Fibroblast of lung (primary cell): Measurements from ENCODE around the gene ZNF277. TPM values are rescaled to one million over a fixed set of nuclear protein-coding genes. Genes with fewer than 3 reads are reported as not detected.

ENCODE experiments used
- DNase-seq, 2 donors: peaks; one replicate each; pipeline versions ENCODE4 v3.0.0 to v3.0.0-alpha.2; 2010; ENCODE audit warnings: low read depth in 2 of 2
- H2AFZ ChIP-seq: 2 replicates; pipeline ENCODE4 v1.5.1; 2012; ENCODE audit warnings: low read length, control low read depth, inconsistent platforms
- H3K27ac ChIP-seq: 2 replicates; pipeline ENCODE4 v1.5.1; 2011; ENCODE audit warnings: low read length, control low read depth; ENCODE audit not compliant: insufficient read depth
- H3K27me3 ChIP-seq: 2 replicates; pipeline ENCODE4 v1.5.1; 2011; ENCODE audit warnings: mild to moderate bottlenecking, low read length; ENCODE audit not compliant: control insufficient read depth, insufficient read depth
- H3K36me3 ChIP-seq: 2 replicates; pipeline ENCODE4 v1.5.1; 2011; ENCODE audit warnings: low read length; ENCODE audit not compliant: control insufficient read depth, insufficient read depth
- H3K4me1 ChIP-seq: 2 replicates; pipeline ENCODE4 v1.5.1; 2011; ENCODE audit warnings: low read length; ENCODE audit not compliant: control insufficient read depth, insufficient read depth; ENCODE audit errors: extremely low read depth
- H3K4me2 ChIP-seq: 2 replicates; pipeline ENCODE4 v1.5.1; 2011; ENCODE audit warnings: low read length, control low read depth; ENCODE audit not compliant: insufficient read depth; ENCODE audit errors: extremely low read depth
- H3K4me3 ChIP-seq, 4 experiments: fragments of 200-600 bp in 1 of 4; sonication (generic) in 1 of 4; replicated peaks in 1 of 4; 2 replicates each; pipeline ENCODE4 v1.5.1; 2011 to 2016; ENCODE audit warnings: low read length in 4 of 4, low read depth in 3 of 4, mild to moderate bottlenecking in 3 of 4, control low read depth in 2 of 4, inconsistent platforms in 1 of 4, mixed read lengths in 1 of 4; ENCODE audit not compliant: insufficient read depth in 1 of 4; ENCODE audit errors: control extremely low read depth in 1 of 4
- H3K79me2 ChIP-seq: 2 replicates; pipeline ENCODE4 v1.5.1; 2012; ENCODE audit warnings: mild to moderate bottlenecking, low read length, inconsistent platforms; ENCODE audit not compliant: control insufficient read depth, insufficient read depth
- H3K9ac ChIP-seq: 2 replicates; pipeline ENCODE4 v1.5.1; 2011; ENCODE audit warnings: mild to moderate bottlenecking, low read length, control low read depth; ENCODE audit not compliant: insufficient read depth
- H3K9me3 ChIP-seq: 2 replicates; pipeline ENCODE4 v1.5.1; 2012; ENCODE audit warnings: low read depth, low read length; ENCODE audit not compliant: control insufficient read depth, insufficient read depth
- H4K20me1 ChIP-seq: 2 replicates; pipeline ENCODE4 v1.5.1; 2011; ENCODE audit warnings: low read length; ENCODE audit not compliant: control insufficient read depth, insufficient read depth; ENCODE audit errors: extremely low read depth
- EZH2 ChIP-seq: IDR thresholded peaks from 2 replicates; pipeline ENCODE4 v1.5.1; 2012; ENCODE audit warnings: low read length, control low read depth, mild to moderate bottlenecking; ENCODE audit errors: missing control alignments
- polyA plus RNA-seq, 2 donors: library from polyadenylated mRNA; depleted of rRNA in 1 of 2; stranded (reverse) in 1 of 2; unstranded in 1 of 2; fragments of >200 nt; gene quantifications; 2 replicates each; pipeline ENCODE4 v1.2.1, GENCODE V29; 2011 to 2012; ENCODE audit warnings: missing spikeins in 1 of 2
- total RNA-seq: library from RNA; depleted of rRNA; stranded (reverse); fragments of >200 nt; gene quantifications from 2 replicates; pipeline ENCODE4 v1.2.1, GENCODE V29; 2014
- TF ChIP-seq, protein P1 (sequence below), 2 donors: IDR thresholded peaks in 1 of 2; conservative IDR thresholded peaks in 1 of 2; 1 replicate in 1 of 2; 2 replicates in 1 of 2; pipeline ENCODE4 v1.5.1; 2011 to 2012; ENCODE audit warnings: low read length in 2 of 2, control low read depth in 1 of 2, inconsistent platforms in 1 of 2, low read depth in 1 of 2, mild to moderate bottlenecking in 1 of 2

ZNF277 gene
- total and polyA plus RNA-seq, 2 donors (not counting 1 experiment from before 2014, with no cell fraction given): 23.1 to 66.6 TPM

DNA sequence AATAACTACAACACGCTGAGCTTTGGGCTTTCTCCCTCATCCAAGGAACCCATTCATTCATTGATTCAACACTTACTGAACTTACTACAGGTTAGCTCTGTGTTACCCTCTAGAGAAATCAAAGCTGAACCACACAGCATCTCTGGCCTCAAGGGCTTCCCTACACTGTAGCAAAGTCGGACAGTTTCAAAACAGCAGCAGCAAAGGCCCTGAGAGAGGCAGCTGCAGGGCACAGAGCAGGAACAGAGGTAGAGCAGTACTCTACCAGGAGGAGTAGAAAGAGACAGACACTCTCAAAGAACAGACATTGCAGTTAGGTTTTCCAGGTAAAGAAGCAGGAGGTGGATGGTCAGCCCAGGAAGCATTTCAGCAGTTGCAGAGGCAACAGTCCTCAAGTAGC is 16.4 kb upstream of the ZNF277 start:
- H3K36me3 ChIP-seq: no peaks in the 10 kb centered on the region
- H4K20me1 ChIP-seq: no peaks in the 10 kb centered on the region
- no peak overlapping the region for H3K27ac ChIP-seq
- H2AFZ ChIP-seq: no peak overlapping the region
- no peaks in the 10 kb centered on the region for H3K4me1 ChIP-seq
- H3K9me3 ChIP-seq: no peaks in the 10 kb centered on the region
- H3K9ac ChIP-seq: no peak overlapping the region
- no peak overlapping the region for H3K4me2 ChIP-seq
- no peak for TF ChIP-seq EZH2
- TF ChIP-seq, protein P1, sequence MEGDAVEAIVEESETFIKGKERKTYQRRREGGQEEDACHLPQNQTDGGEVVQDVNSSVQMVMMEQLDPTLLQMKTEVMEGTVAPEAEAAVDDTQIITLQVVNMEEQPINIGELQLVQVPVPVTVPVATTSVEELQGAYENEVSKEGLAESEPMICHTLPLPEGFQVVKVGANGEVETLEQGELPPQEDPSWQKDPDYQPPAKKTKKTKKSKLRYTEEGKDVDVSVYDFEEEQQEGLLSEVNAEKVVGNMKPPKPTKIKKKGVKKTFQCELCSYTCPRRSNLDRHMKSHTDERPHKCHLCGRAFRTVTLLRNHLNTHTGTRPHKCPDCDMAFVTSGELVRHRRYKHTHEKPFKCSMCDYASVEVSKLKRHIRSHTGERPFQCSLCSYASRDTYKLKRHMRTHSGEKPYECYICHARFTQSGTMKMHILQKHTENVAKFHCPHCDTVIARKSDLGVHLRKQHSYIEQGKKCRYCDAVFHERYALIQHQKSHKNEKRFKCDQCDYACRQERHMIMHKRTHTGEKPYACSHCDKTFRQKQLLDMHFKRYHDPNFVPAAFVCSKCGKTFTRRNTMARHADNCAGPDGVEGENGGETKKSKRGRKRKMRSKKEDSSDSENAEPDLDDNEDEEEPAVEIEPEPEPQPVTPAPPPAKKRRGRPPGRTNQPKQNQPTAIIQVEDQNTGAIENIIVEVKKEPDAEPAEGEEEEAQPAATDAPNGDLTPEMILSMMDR (conservative IDR thresholded peaks at IDR 0.05 in 1 of 2, IDR thresholded peaks at IDR 0.05 in 1 of 2; ENCODE audit: low read depth in 1 of 2, low read length in 2 of 2): no peak
- no peaks in the 10 kb centered on the region for H3K27me3 ChIP-seq
- DNase-seq: no peak
- peaks cover 21% of the 10 kb centered on the region for H3K79me2 ChIP-seq
- no peak overlapping the region for H3K4me3 ChIP-seq

DNA sequence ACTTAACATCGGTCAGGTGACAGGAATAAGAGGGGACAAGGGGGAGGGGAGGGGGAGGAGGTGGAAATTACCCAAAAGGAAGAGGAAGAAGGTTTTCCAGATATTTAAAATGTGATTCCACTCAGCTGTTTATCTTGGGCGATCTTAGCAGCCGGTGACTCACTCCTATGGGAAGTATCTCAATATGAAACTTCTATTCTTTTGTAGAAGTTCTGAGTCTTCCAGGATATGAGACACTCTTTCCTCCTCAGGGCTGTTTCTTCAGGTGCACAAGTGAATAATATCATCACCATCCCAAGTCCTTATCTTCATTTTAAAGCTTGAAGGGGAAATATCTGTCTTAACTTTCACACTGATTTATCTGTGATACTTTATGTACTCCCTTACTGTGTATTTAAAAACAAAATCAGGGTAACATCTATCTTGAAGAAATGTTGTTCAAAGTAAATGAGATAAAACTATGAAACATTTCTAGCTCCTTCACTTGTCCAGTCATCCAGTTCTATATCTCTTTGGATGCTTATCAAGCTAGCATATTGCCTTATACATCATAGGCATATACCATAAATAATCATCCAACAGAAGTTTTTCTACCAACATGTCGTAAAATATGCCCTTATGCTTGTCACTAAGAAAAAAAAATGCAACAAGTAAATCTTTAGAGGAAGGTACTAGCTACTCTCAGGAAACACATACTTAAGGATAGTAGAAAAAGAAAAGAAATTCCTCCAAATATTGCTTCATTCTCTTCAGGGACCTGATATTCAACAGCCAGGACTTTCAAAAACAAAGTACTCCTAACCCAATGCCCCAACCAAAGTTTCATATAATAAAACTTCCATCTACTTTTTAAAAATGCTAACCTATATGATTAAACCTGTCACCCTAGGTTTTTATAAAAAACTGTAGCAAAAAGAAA is 14.0 kb upstream of the ZNF277 start:
- H3K27ac ChIP-seq: no peak overlapping the region
- no peaks in the 10 kb centered on the region for H3K27me3 ChIP-seq
- no peak overlapping the region for H3K9ac ChIP-seq
- no peaks in the 10 kb centered on the region for H3K9me3 ChIP-seq
- H3K79me2 ChIP-seq: peaks cover 30% of the 10 kb centered on the region
- no peaks in the 10 kb centered on the region for H3K36me3 ChIP-seq
- H3K4me2 ChIP-seq: peak overlapping the region; percentile 13
- no peak overlapping the region for H3K4me3 ChIP-seq
- no peak for TF ChIP-seq EZH2
- TF ChIP-seq, protein P1 (conservative IDR thresholded peaks at IDR 0.05 in 1 of 2, IDR thresholded peaks at IDR 0.05 in 1 of 2; ENCODE audit: low read depth in 1 of 2, low read length in 2 of 2): no peak
- H2AFZ ChIP-seq: no peak overlapping the region
- H3K4me1 ChIP-seq: no peaks in the 10 kb centered on the region
- no peaks in the 10 kb centered on the region for H4K20me1 ChIP-seq
- peak; percentile 64 to 76 for DNase-seq

DNA sequence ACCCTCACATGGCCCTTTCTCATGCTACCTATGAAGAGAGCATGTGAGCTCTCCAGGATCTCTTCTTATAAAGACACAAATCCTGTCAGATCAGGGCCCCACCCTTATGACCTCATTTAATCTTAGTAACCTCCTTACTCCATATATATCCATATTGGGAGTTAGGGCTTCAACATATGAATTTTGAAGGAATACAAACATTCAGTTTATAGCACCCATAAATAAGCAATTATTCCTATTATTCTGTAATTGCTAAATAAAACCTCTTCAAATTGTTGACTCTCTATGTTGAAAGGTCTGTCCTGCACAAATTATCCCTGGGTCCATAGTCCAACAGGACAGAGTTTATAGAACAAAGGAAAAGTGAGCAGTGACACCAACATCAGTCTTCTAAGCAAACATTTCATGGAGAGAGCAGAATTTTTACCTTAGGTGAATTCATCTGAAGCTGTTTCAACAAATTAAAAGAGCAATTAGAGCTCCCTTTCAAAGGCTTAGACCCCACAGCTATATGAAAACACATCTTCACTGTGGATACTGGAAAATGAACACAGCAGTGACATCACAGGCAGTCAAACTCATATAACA is 12.5 kb upstream of the ZNF277 start:
- no peak overlapping the region for H3K9ac ChIP-seq
- H3K36me3 ChIP-seq: no peaks in the 10 kb centered on the region
- no peak for TF ChIP-seq EZH2
- TF ChIP-seq, protein P1 (conservative IDR thresholded peaks at IDR 0.05 in 1 of 2, IDR thresholded peaks at IDR 0.05 in 1 of 2; ENCODE audit: low read depth in 1 of 2, low read length in 2 of 2): no peak
- no peak for DNase-seq
- H3K9me3 ChIP-seq: no peaks in the 10 kb centered on the region
- no peaks in the 10 kb centered on the region for H4K20me1 ChIP-seq
- peaks cover 41% of the 10 kb centered on the region for H3K79me2 ChIP-seq
- H3K27me3 ChIP-seq: no peaks in the 10 kb centered on the region
- H3K4me2 ChIP-seq: no peak overlapping the region
- H3K4me3 ChIP-seq: no peak overlapping the region
- no peak overlapping the region for H3K27ac ChIP-seq
- no peaks in the 10 kb centered on the region for H3K4me1 ChIP-seq
- H2AFZ ChIP-seq: no peak overlapping the region
